Measurements from ENCODE around the gene FLNA. TPM values are rescaled to one million over a fixed set of nuclear protein-coding genes. Genes with fewer than 3 reads are reported as not detected.
A peak's percentile ranks its signal among the peaks of the same experiment; 100 is the strongest.

FLNA gene
- total and polyA plus RNA-seq, 2 of the 13 experiments (the other 11 are each of a cell fraction or from before 2014, with no cell fraction given), result 83.4 to 174 TPM

GRCh38 chrX:154368630-154369448 lies 5.6 kb downstream of the FLNA start (continued):
- TF ChIP-seq NR0B2 (CRISPR knock-in tag; IDR thresholded peaks at IDR 0.05) (no peak), THAP9 (CRISPR knock-in tag; IDR thresholded peaks at IDR 0.05; ENCODE audit: borderline replicate concordance) (no peak), HOXA9 (CRISPR knock-in tag; IDR thresholded peaks at IDR 0.05; ENCODE audit: borderline replicate concordance) (no peak), ZBTB1 (CRISPR knock-in tag; IDR thresholded peaks at IDR 0.05; ENCODE audit: borderline replicate concordance) (no peak), USF2 (IDR thresholded peaks at IDR 0.05; ENCODE audit: low read depth, low read length) (no peak), USF2 (CRISPR knock-in tag; IDR thresholded peaks at IDR 0.05; ENCODE audit: borderline replicate concordance) (no peak), TEAD3 (CRISPR knock-in tag; optimal IDR thresholded peaks at IDR 0.05; ENCODE audit: borderline replicate concordance) (peak; percentile 80), POLR2A (IDR thresholded peaks at IDR 0.05; ENCODE audit: insufficient read depth in 1 of 2, low read depth in 2 of 2, low read length in 2 of 2) (peak in 1 of 2 experiments; percentile 10; a peak in 1 of 4 replicates), NRL (CRISPR knock-in tag; IDR thresholded peaks at IDR 0.05; ENCODE audit: borderline replicate concordance) (no peak), THAP8 (CRISPR knock-in tag; IDR thresholded peaks at IDR 0.05; ENCODE audit: borderline replicate concordance) (no peak), FOXA1 (IDR thresholded peaks at IDR 0.05) (no peak), FOXA1 (CRISPR knock-in tag; IDR thresholded peaks at IDR 0.05) (no peak), RFX3 (CRISPR knock-in tag; IDR thresholded peaks at IDR 0.05) (peak; percentile 58), ARHGAP35 (CRISPR knock-in tag; IDR thresholded peaks at IDR 0.05; ENCODE audit: borderline replicate concordance) (no peak), ZNF160 (CRISPR knock-in tag; IDR thresholded peaks at IDR 0.05) (no peak), ZBTB21 (CRISPR knock-in tag; IDR thresholded peaks at IDR 0.05) (no peak), FOSL1 (CRISPR knock-in tag; IDR thresholded peaks at IDR 0.05; ENCODE audit: borderline replicate concordance) (peak; percentile 55; the same call in 1 of the 2 replicates), NFE2 (CRISPR knock-in tag; IDR thresholded peaks at IDR 0.05) (no peak), ATF7-NPFF (CRISPR knock-in tag; IDR thresholded peaks at IDR 0.05; ENCODE audit: low read depth) (no peak), RARA (CRISPR knock-in tag; IDR thresholded peaks at IDR 0.05) (no peak), TSC22D2 (CRISPR knock-in tag; IDR thresholded peaks at IDR 0.05; ENCODE audit: borderline replicate concordance) (no peak), ZNF367 (CRISPR knock-in tag; IDR thresholded peaks at IDR 0.05; ENCODE audit: borderline replicate concordance) (no peak), RFX1 (IDR thresholded peaks at IDR 0.05) (peak; percentile 24; the same call in 1 of the 2 replicates)

All from HepG2 (cell line).